GM23338 (cell line): ENCODE measurements around the gene ARL2. TPM values are rescaled to one million over a fixed set of nuclear protein-coding genes. Genes with fewer than 3 reads are reported as not detected.

Experiments
- ATAC-seq: fragments of 200-7000 bp; cut with Tn5 transposase; 3 replicates; pipeline ENCODE4 v1.9.1; 2020
- DNase-seq: peaks from one replicate; pipeline ENCODE4 v3.0.0-alpha.2; 2015; ENCODE audit warnings: low spot score
- H2AFZ ChIP-seq: fragments of 200-600 bp; sonication (generic); 2 replicates; pipeline ENCODE4 v1.8.0; 2016; ENCODE audit warnings: antibody characterized with exemption, mild to moderate bottlenecking, moderate library complexity
- H3F3A ChIP-seq: fragments of 200-600 bp; sonication (generic); replicated peaks from 2 replicates; pipeline ENCODE4 v1.8.0; 2017; ENCODE audit warnings: antibody characterized with exemption, mixed run types, low read depth
- H3K27ac ChIP-seq: fragments of 200-600 bp; sonication (generic); 2 replicates; pipeline ENCODE4 v1.6.1; 2016; ENCODE audit warnings: low read depth
- H3K27me3 ChIP-seq: fragments of 200-600 bp; sonication (generic); 2 replicates; pipeline ENCODE4 v1.8.0; 2016; ENCODE audit warnings: mild to moderate bottlenecking, mixed run types, moderate library complexity; ENCODE audit not compliant: insufficient read depth
- H3K36me3 ChIP-seq: fragments of 200-600 bp; sonication (generic); 2 replicates; pipeline ENCODE4 v1.8.0; 2016; ENCODE audit warnings: mild to moderate bottlenecking; ENCODE audit not compliant: insufficient read depth
- H3K4me1 ChIP-seq: fragments of 200-600 bp; sonication (generic); 2 replicates; pipeline ENCODE4 v1.8.0; 2016; ENCODE audit warnings: mild to moderate bottlenecking, moderate library complexity; ENCODE audit not compliant: insufficient read depth
- H3K4me2 ChIP-seq: fragments of 200-600 bp; sonication (generic); 2 replicates; pipeline ENCODE4 v1.7.1; 2017; ENCODE audit warnings: mixed run types
- H3K4me3 ChIP-seq: fragments of 200-600 bp; sonication (generic); 2 replicates; pipeline ENCODE4 v1.6.1; 2016; ENCODE audit warnings: mixed run types
- H3K79me2 ChIP-seq: fragments of 200-600 bp; sonication (generic); replicated peaks from 2 replicates; pipeline ENCODE4 v1.8.0; 2017; ENCODE audit warnings: mild to moderate bottlenecking; ENCODE audit not compliant: insufficient read depth
- H3K9me2 ChIP-seq: fragments of 200-600 bp; sonication (generic); 2 replicates; pipeline ENCODE4 v1.8.0; 2017; ENCODE audit not compliant: insufficient read depth
- H4K20me1 ChIP-seq: fragments of 200-600 bp; sonication (generic); replicated peaks from 2 replicates; pipeline ENCODE4 v1.8.0; 2017; ENCODE audit warnings: mild to moderate bottlenecking; ENCODE audit not compliant: insufficient read depth
- H3K27ac Mint-ChIP-seq: 2 replicates; pipeline ENCODE4 v1.8.0; 2020; ENCODE audit warnings: inconsistent platforms, mild to moderate bottlenecking, moderate library complexity, mixed read lengths
- H3K27me3 Mint-ChIP-seq: 3 replicates; pipeline ENCODE4 v1.8.0; 2022; ENCODE audit warnings: low read depth, mild to moderate bottlenecking, moderate library complexity, mixed read lengths, inconsistent platforms; ENCODE audit not compliant: insufficient read depth, poor library complexity
- H3K36me3 Mint-ChIP-seq: 3 replicates; pipeline ENCODE4 v1.8.0; 2021; ENCODE audit warnings: low read depth, mild to moderate bottlenecking, inconsistent platforms, moderate library complexity, mixed read lengths
- H3K4me1 Mint-ChIP-seq: 3 replicates; pipeline ENCODE4 v1.8.0; 2020; ENCODE audit warnings: mild to moderate bottlenecking, inconsistent platforms, mixed read lengths
- H3K4me3 Mint-ChIP-seq: 3 replicates; pipeline ENCODE4 v1.8.0; 2021; ENCODE audit warnings: moderate library complexity, mild to moderate bottlenecking, inconsistent platforms, mixed read lengths
- H3K9me3 Mint-ChIP-seq: 3 replicates; pipeline ENCODE4 v1.8.0; 2020; ENCODE audit warnings: moderate library complexity, mild to moderate bottlenecking, inconsistent platforms, mixed read lengths
- CREB1 ChIP-seq: fragments of 250-450 bp; sonication (Bioruptor Pico); IDR thresholded peaks from 2 replicates; pipeline ENCODE4 v1.5.0; 2020; ENCODE audit warnings: low read depth, mild to moderate bottlenecking, moderate library complexity
- EZH2 ChIP-seq: fragments of 200-600 bp; sonication (generic); IDR thresholded peaks from one replicate; pipeline ENCODE4 v1.8.0; 2017; ENCODE audit warnings: antibody characterized with exemption, mild to moderate bottlenecking, low read depth; ENCODE audit not compliant: unreplicated experiment
- STAT1 ChIP-seq: IDR thresholded peaks from one replicate; pipeline ENCODE4 v1.6.1; 2016; ENCODE audit warnings: antibody characterized with exemption; ENCODE audit not compliant: unreplicated experiment
- ZNF114 ChIP-seq: fragments of 250-450 bp; sonication (Bioruptor Pico); IDR thresholded peaks from 2 replicates; pipeline ENCODE4 v1.5.0; 2020; ENCODE audit warnings: mild to moderate bottlenecking, moderate library complexity
- polyA plus RNA-seq: library from polyadenylated mRNA; unstranded; fragments of >200 nt; fragmentation: Nextera tagmentation; extraction: Ambion mirVana; gene quantifications from 2 replicates; pipeline ENCODE4 v1.2.1, GENCODE V29; 2016
- total RNA-seq: library from RNA; depleted of rRNA; stranded (reverse); fragments of >200 nt; shearing (Covaris generic); gene quantifications from 2 replicates; pipeline ENCODE4 v1.2.3, GENCODE V29; 2014
- TF ChIP-seq, protein P1 (sequence below), 2 experiments: fragments of 200-600 bp in 1 of 2; sonication (generic) in 1 of 2; conservative IDR thresholded peaks; 2 replicates each; pipeline versions ENCODE4 v1.5.1 to v1.6.1; 2016 to 2017; ENCODE audit warnings: antibody characterized with exemption in 2 of 2, low read depth in 2 of 2, mild to moderate bottlenecking in 2 of 2, moderate library complexity in 1 of 2
- TF ChIP-seq, protein P2 (sequence below): IDR thresholded peaks from 2 replicates; pipeline ENCODE4 v1.6.1; 2016; ENCODE audit warnings: antibody characterized with exemption
- TF ChIP-seq, protein P3 (sequence below): fragments of 250-450 bp; sonication (Bioruptor Pico); IDR thresholded peaks from 2 replicates; pipeline ENCODE4 v1.5.0; 2020; ENCODE audit warnings: mild to moderate bottlenecking, moderate library complexity

Gene ARL2
- total and polyA plus RNA-seq, 2 experiments from 2014 or later, result 193 to 236 TPM

DNA sequence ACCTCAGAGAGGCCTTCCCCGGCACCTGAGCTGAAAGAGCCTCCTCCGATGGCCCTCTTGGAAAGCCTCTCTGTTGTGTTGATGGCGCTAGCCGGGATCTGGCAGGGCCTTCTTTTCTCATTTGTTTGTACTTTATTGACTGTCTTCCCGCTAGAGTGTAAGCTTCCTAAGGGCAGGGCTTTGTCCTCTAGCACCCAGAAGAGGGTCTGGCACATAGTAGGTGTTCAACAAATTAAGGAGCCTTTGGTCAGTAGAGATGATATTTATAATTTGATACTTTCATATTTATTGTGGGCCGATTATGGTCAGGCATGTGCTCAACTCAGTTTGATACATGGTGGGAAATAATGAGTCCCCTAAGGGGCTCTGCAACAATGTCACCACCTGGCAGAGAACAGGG, 4.0 kb downstream of the ARL2 start:
- peaks cover 20% of the 10 kb centered on the region; the same call in 1 of the 2 replicates for H3F3A ChIP-seq
- H3K27ac ChIP-seq, result no peak overlapping the region
- no peak overlapping the region for H3K27ac Mint-ChIP-seq
- TF ChIP-seq CREB1, result no peak
- TF ChIP-seq, protein P1, sequence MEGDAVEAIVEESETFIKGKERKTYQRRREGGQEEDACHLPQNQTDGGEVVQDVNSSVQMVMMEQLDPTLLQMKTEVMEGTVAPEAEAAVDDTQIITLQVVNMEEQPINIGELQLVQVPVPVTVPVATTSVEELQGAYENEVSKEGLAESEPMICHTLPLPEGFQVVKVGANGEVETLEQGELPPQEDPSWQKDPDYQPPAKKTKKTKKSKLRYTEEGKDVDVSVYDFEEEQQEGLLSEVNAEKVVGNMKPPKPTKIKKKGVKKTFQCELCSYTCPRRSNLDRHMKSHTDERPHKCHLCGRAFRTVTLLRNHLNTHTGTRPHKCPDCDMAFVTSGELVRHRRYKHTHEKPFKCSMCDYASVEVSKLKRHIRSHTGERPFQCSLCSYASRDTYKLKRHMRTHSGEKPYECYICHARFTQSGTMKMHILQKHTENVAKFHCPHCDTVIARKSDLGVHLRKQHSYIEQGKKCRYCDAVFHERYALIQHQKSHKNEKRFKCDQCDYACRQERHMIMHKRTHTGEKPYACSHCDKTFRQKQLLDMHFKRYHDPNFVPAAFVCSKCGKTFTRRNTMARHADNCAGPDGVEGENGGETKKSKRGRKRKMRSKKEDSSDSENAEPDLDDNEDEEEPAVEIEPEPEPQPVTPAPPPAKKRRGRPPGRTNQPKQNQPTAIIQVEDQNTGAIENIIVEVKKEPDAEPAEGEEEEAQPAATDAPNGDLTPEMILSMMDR (conservative IDR thresholded peaks at IDR 0.05; ENCODE audit: low read depth in 2 of 2), result no peak
- TF ChIP-seq, protein P2, sequence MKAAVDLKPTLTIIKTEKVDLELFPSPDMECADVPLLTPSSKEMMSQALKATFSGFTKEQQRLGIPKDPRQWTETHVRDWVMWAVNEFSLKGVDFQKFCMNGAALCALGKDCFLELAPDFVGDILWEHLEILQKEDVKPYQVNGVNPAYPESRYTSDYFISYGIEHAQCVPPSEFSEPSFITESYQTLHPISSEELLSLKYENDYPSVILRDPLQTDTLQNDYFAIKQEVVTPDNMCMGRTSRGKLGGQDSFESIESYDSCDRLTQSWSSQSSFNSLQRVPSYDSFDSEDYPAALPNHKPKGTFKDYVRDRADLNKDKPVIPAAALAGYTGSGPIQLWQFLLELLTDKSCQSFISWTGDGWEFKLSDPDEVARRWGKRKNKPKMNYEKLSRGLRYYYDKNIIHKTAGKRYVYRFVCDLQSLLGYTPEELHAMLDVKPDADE, result no peak
- TF ChIP-seq, protein P3, sequence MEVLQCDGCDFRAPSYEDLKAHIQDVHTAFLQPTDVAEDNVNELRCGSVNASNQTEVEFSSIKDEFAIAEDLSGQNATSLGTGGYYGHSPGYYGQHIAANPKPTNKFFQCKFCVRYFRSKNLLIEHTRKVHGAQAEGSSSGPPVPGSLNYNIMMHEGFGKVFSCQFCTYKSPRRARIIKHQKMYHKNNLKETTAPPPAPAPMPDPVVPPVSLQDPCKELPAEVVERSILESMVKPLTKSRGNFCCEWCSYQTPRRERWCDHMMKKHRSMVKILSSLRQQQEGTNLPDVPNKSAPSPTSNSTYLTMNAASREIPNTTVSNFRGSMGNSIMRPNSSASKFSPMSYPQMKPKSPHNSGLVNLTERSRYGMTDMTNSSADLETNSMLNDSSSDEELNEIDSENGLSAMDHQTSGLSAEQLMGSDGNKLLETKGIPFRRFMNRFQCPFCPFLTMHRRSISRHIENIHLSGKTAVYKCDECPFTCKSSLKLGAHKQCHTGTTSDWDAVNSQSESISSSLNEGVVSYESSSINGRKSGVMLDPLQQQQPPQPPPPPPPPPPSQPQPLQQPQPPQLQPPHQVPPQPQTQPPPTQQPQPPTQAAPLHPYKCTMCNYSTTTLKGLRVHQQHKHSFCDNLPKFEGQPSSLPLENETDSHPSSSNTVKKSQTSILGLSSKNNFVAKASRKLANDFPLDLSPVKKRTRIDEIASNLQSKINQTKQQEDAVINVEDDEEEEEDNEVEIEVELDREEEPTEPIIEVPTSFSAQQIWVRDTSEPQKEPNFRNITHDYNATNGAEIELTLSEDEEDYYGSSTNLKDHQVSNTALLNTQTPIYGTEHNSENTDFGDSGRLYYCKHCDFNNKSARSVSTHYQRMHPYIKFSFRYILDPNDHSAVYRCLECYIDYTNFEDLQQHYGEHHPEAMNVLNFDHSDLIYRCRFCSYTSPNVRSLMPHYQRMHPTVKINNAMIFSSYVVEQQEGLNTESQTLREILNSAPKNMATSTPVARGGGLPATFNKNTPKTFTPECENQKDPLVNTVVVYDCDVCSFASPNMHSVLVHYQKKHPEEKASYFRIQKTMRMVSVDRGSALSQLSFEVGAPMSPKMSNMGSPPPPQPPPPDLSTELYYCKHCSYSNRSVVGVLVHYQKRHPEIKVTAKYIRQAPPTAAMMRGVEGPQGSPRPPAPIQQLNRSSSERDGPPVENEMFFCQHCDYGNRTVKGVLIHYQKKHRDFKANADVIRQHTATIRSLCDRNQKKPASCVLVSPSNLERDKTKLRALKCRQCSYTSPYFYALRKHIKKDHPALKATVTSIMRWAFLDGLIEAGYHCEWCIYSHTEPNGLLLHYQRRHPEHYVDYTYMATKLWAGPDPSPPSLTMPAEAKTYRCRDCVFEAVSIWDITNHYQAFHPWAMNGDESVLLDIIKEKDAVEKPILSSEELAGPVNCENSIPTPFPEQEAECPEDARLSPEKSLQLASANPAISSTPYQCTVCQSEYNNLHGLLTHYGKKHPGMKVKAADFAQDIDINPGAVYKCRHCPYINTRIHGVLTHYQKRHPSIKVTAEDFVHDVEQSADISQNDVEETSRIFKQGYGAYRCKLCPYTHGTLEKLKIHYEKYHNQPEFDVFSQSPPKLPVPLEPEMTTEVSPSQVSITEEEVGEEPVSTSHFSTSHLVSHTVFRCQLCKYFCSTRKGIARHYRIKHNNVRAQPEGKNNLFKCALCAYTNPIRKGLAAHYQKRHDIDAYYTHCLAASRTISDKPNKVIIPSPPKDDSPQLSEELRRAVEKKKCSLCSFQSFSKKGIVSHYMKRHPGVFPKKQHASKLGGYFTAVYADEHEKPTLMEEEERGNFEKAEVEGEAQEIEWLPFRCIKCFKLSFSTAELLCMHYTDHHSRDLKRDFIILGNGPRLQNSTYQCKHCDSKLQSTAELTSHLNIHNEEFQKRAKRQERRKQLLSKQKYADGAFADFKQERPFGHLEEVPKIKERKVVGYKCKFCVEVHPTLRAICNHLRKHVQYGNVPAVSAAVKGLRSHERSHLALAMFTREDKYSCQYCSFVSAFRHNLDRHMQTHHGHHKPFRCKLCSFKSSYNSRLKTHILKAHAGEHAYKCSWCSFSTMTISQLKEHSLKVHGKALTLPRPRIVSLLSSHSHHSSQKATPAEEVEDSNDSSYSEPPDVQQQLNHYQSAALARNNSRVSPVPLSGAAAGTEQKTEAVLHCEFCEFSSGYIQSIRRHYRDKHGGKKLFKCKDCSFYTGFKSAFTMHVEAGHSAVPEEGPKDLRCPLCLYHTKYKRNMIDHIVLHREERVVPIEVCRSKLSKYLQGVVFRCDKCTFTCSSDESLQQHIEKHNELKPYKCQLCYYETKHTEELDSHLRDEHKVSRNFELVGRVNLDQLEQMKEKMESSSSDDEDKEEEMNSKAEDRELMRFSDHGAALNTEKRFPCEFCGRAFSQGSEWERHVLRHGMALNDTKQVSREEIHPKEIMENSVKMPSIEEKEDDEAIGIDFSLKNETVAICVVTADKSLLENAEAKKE, result no peak
- TF ChIP-seq ZNF114 (CRISPR knock-in tag), result no peak
- no peak for TF ChIP-seq EZH2
- no peak for TF ChIP-seq STAT1
- H3K9me2 ChIP-seq, result no peaks in the 10 kb centered on the region
- no peaks in the 10 kb centered on the region for H3K36me3 ChIP-seq
- peaks cover 11% of the 10 kb centered on the region; the same call in 1 of the 2 replicates for H3K79me2 ChIP-seq
- no peak overlapping the region for H3K4me3 ChIP-seq
- ATAC-seq, result no peak
- peaks cover 42% of the 10 kb centered on the region for H3K36me3 Mint-ChIP-seq
- peaks cover 11% of the 10 kb centered on the region; the same call in 2 of the 3 replicates for H3K4me1 Mint-ChIP-seq
- no peak overlapping the region for H2AFZ ChIP-seq
- H3K4me3 Mint-ChIP-seq, result no peak overlapping the region
- H3K4me2 ChIP-seq, result no peak overlapping the region
- no peaks in the 10 kb centered on the region for H3K27me3 ChIP-seq
- no peak for DNase-seq
- H3K4me1 ChIP-seq, result no peaks in the 10 kb centered on the region; the same call in 1 of the 2 replicates
- H3K9me3 Mint-ChIP-seq, result no peaks in the 10 kb centered on the region; the same call in 2 of the 3 replicates
- 0 out of 2 replicates have a peak, but pooled peaks cover 2% of the 10 kb centered on the region for H4K20me1 ChIP-seq
- H3K27me3 Mint-ChIP-seq, result peaks cover 16% of the 10 kb centered on the region
